Astrocyte (in vitro differentiated cells and primary cell): Measurements from ENCODE around the gene SLC47A2. TPM values are rescaled to one million over a fixed set of nuclear protein-coding genes. Genes with fewer than 3 reads are reported as not detected.

Experiments used
- DNase-seq: peaks from one replicate; pipeline ENCODE4 v3.0.0-alpha.2; 2010; ENCODE audit warnings: low read depth
- FAIRE-seq: peaks from 2 replicates; lab custom pipeline; 2011; peaks lifted over from hg19 to GRCh38; lab: Jason Lieb, UNC
- H2AFZ ChIP-seq: 2 replicates; pipeline ENCODE4 v1.6.0; 2012; ENCODE audit warnings: low read depth, low read length, inconsistent platforms
- H3K27ac ChIP-seq: 2 replicates; pipeline ENCODE4 v1.5.1; 2011; ENCODE audit warnings: low read depth, low read length, inconsistent platforms
- H3K27me3 ChIP-seq: 2 replicates; pipeline ENCODE4 v1.6.0; 2011; ENCODE audit warnings: low read length, inconsistent platforms; ENCODE audit not compliant: insufficient read depth
- H3K36me3 ChIP-seq: 2 replicates; pipeline ENCODE4 v1.5.1; 2011; ENCODE audit warnings: low read length, inconsistent platforms; ENCODE audit not compliant: insufficient read depth
- H3K4me1 ChIP-seq: 2 replicates; pipeline ENCODE4 v1.5.1; 2011; ENCODE audit warnings: low read length, inconsistent platforms; ENCODE audit not compliant: insufficient read depth
- H3K4me2 ChIP-seq: 2 replicates; pipeline ENCODE4 v1.6.0; 2012; ENCODE audit warnings: low read length, inconsistent platforms
- H3K4me3 ChIP-seq: 2 replicates; pipeline ENCODE4 v1.5.1; 2011; ENCODE audit warnings: low read depth, mild to moderate bottlenecking, low read length, inconsistent platforms; ENCODE audit not compliant: insufficient read depth
- H3K79me2 ChIP-seq: 2 replicates; pipeline ENCODE4 v1.6.0; 2012; ENCODE audit warnings: mild to moderate bottlenecking, low read length, inconsistent platforms; ENCODE audit not compliant: insufficient read depth
- H3K9ac ChIP-seq: 2 replicates; pipeline ENCODE4 v1.6.0; 2012; ENCODE audit warnings: mild to moderate bottlenecking, low read length, inconsistent platforms
- H3K9me3 ChIP-seq: 2 replicates; pipeline ENCODE4 v1.5.1; 2012; ENCODE audit warnings: low read depth, mild to moderate bottlenecking, low read length, inconsistent platforms; ENCODE audit not compliant: insufficient read depth
- H4K20me1 ChIP-seq: 2 replicates; pipeline ENCODE4 v1.6.0; 2012; ENCODE audit warnings: low read length, inconsistent platforms; ENCODE audit not compliant: insufficient read depth
- H3K27ac Mint-ChIP-seq: one replicate; pipeline ENCODE4 v1.8.0; 2021; ENCODE audit warnings: mild to moderate bottlenecking, mixed read lengths; ENCODE audit not compliant: unreplicated experiment
- H3K27me3 Mint-ChIP-seq: one replicate; pipeline ENCODE4 v1.8.0; 2021; ENCODE audit warnings: low read depth, mixed read lengths; ENCODE audit not compliant: unreplicated experiment
- H3K36me3 Mint-ChIP-seq: one replicate; pipeline ENCODE4 v1.8.0; 2021; ENCODE audit warnings: low read depth, mixed read lengths; ENCODE audit not compliant: unreplicated experiment
- H3K4me1 Mint-ChIP-seq: one replicate; pipeline ENCODE4 v1.8.0; 2021; ENCODE audit warnings: low read depth, mixed read lengths; ENCODE audit not compliant: unreplicated experiment
- H3K4me3 Mint-ChIP-seq: one replicate; pipeline ENCODE4 v1.8.0; 2021; ENCODE audit warnings: mild to moderate bottlenecking, moderate library complexity, mixed read lengths; ENCODE audit not compliant: unreplicated experiment
- H3K9me3 Mint-ChIP-seq: one replicate; pipeline ENCODE4 v1.8.0; 2021; ENCODE audit warnings: mild to moderate bottlenecking, mixed read lengths; ENCODE audit not compliant: unreplicated experiment
- CTCF ChIP-seq: IDR thresholded peaks from 2 replicates; pipeline ENCODE4 v1.5.1; 2011; ENCODE audit warnings: low read depth, mild to moderate bottlenecking, inconsistent platforms, low read length, moderate library complexity; ENCODE audit not compliant: insufficient read depth
- EZH2 ChIP-seq: IDR thresholded peaks from 2 replicates; pipeline ENCODE4 v1.6.1; 2012; ENCODE audit warnings: mild to moderate bottlenecking, low read length, inconsistent platforms; ENCODE audit not compliant: insufficient read depth
- total RNA-seq: library from RNA; stranded (reverse); gene quantifications from 2 replicates; pipeline ENCODE4 v1.2.1, GENCODE V29; 2021

The SLC47A2 gene
- total RNA-seq, 1 donor from 2014 or later, result not detected

DNA sequence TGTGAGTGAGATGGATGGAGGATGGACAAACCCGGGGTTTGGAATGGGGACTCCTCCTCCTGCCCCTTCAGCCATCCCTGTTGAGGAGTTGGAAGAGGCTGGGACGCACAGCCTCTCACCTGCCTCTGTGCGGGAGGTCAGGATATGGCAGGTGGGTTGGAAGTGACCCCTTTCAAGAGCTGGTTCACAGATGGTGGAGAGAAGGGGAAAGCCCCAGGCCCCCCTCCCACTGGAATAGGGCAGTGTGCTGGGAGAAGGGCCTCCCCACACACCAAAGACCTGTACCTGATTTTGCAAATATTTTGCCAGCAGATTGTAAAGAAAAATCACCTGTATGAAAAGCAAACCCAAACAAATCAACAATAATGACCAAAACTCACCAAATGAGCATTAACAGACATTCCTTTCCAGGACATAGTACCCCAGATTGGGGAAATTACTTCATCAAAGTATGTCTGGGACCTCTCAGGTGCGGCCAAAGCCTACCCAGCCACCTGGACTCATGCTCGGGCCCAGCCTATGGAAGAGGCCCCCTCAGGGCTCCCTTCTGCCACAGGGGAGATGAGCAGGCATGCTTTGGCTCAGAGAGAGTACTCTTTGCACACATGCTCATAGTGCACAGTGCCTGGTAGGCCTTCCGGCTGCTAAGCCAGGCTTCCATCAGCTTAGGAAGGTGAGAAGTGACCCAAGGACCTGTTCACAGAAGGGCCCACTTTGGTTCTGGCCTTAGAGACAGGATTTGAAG is 7.8 kb downstream of the SLC47A2 start:
- Histone ChIP-seq H3K4me3 (no peak overlapping the region), H3K9ac (no peak overlapping the region), H4K20me1 (no peaks in the 10 kb centered on the region), H3K27me3 (no peaks in the 10 kb centered on the region), H3K27ac (no peak overlapping the region), H3K79me2 (no peaks in the 10 kb centered on the region), H3K4me1 (no peaks in the 10 kb centered on the region), H3K4me2 (no peak overlapping the region), H3K36me3 (no peaks in the 10 kb centered on the region), H2AFZ (no peak overlapping the region), H3K9me3 (no peaks in the 10 kb centered on the region)
- Mint-ChIP-seq H3K27ac (no peak overlapping the region), H3K4me1 (peaks cover 8% of the 10 kb centered on the region), H3K36me3 (no peaks in the 10 kb centered on the region), H3K27me3 (peaks cover 16% of the 10 kb centered on the region), H3K9me3 (no peaks in the 10 kb centered on the region), H3K4me3 (no peak overlapping the region)
- FAIRE-seq (no peak), DNase-seq (no peak)
- TF ChIP-seq EZH2 (no peak), CTCF (no peak)

- TF ChIP-seq EZH2 (no peak), CTCF (no peak)
- no peak overlapping the region for H3K4me3 ChIP-seq
- FAIRE-seq (no peak), DNase-seq (no peak)
- H3K9me3 ChIP-seq, result no peaks in the 10 kb centered on the region
- no peak overlapping the region for H3K9ac ChIP-seq
- Mint-ChIP-seq H3K4me3 (no peak overlapping the region), H3K9me3 (no peaks in the 10 kb centered on the region), H3K27me3 (peaks cover 13% of the 10 kb centered on the region), H3K4me1 (peaks cover 12% of the 10 kb centered on the region), H3K36me3 (no peaks in the 10 kb centered on the region), H3K27ac (no peak overlapping the region)
- H3K27ac ChIP-seq, result no peak overlapping the region
- H3K27me3 ChIP-seq, result no peaks in the 10 kb centered on the region
- no peaks in the 10 kb centered on the region for H3K36me3 ChIP-seq
- H3K4me2 ChIP-seq, result no peak overlapping the region
- no peaks in the 10 kb centered on the region for H3K79me2 ChIP-seq
- no peaks in the 10 kb centered on the region for H4K20me1 ChIP-seq
- no peak overlapping the region for H2AFZ ChIP-seq
- no peaks in the 10 kb centered on the region for H3K4me1 ChIP-seq
These were observed 8.6 kb downstream of the SLC47A2 start for GRCh38 chr17:19707728-19708221.
